Mucosa of descending colon (tissue), 3 donors: ENCODE data around the gene HGD. TPM values are rescaled to one million over a fixed set of nuclear protein-coding genes. Genes with fewer than 3 reads are reported as not detected.

Experiments used
- ATAC-seq: fragments of 200-7000 bp; cut with Tn5 transposase; one replicate; pipeline ENCODE4 v1.9.1; 2020; ENCODE audit warnings: mild to moderate bottlenecking, moderate library complexity
- DNase-seq, 3 donors: peaks; one replicate each; pipeline ENCODE4 v3.0.0-alpha.2; 2020
- H3K36me3 ChIP-seq: fragments of 200-600 bp; one replicate; pipeline ENCODE4 v1.8.0; 2021; ENCODE audit warnings: low read depth, mild to moderate bottlenecking
- H3K4me1 ChIP-seq: fragments of 200-600 bp; one replicate; pipeline ENCODE4 v1.8.0; 2021; ENCODE audit warnings: low read depth, mild to moderate bottlenecking
- H3K4me3 ChIP-seq: fragments of 200-600 bp; one replicate; pipeline ENCODE4 v1.8.0; 2021; ENCODE audit warnings: mild to moderate bottlenecking
- H3K9me3 ChIP-seq: fragments of 200-600 bp; one replicate; pipeline ENCODE4 v1.8.0; 2021; ENCODE audit warnings: mild to moderate bottlenecking
- CTCF ChIP-seq: fragments of 200-600 bp; IDR thresholded peaks from one replicate; pipeline ENCODE4 v1.8.0; 2022; ENCODE audit warnings: antibody characterized with exemption, mild to moderate bottlenecking
- intact Hi-C, 2 donors: fragments of 100-400 bp; cut with DNase I in 1 of 2; cut with micrococcal nuclease in 1 of 2; formaldehyde crosslinking; loops; one replicate each; pipeline versions ENCODE4 v1.11.0 to v1.11.1; 2022; cut with DNase I, micrococcal nuclease
- total RNA-seq, 3 donors: library from RNA; stranded (reverse); fragmentation: NEBNext Ultra II Directional in 2 of 3; extraction: Animal tissue kit (Norgen Biotek cat#: 25700) in 2 of 3; gene quantifications; one replicate each; pipeline versions ENCODE4 v1.2.1 to v1.2.4, GENCODE V29; 2021 to 2023
- donor health status: DM: no; HTN: no; CAD: no; lungs with moderate emphysema.
- donor health status: DM: no; HTN: no; CAD: no.
- donor health status: DM: no; HTN: yes; CAD: no.

Gene HGD
- total RNA-seq, 3 donors from 2014 or later, result 15.7 to 53.3 (median 46.0) TPM

GRCh38 chr3:120693439-120694171 is 11.6 kb upstream of the HGD start:
- Histone ChIP-seq H3K9me3 (no peaks in the 10 kb centered on the region), H3K4me3 (peak overlapping the region; percentile 3), H3K4me1 (no peaks in the 10 kb centered on the region), H3K36me3 (no peaks in the 10 kb centered on the region)
- no peak for DNase-seq
- no peak for TF ChIP-seq CTCF
- ATAC-seq, result peak; percentile 99
- intact Hi-C loops, result no loop called here

- Histone ChIP-seq H3K9me3 (no peaks in the 10 kb centered on the region), H3K36me3 (no peaks in the 10 kb centered on the region), H3K4me1 (no peaks in the 10 kb centered on the region), H3K4me3 (no peak overlapping the region)
- TF ChIP-seq CTCF, result no peak
- DNase-seq, result no peak
- peak; percentile 32 for ATAC-seq
- intact Hi-C loops, result no loop called here
Measured at GRCh38 chr3:120689395-120689794, 7.4 kb upstream of the HGD start.

- no peaks in the 10 kb centered on the region for H3K36me3 ChIP-seq
- H3K4me1 ChIP-seq, result no peaks in the 10 kb centered on the region
Measured at GRCh38 chr3:120688121-120688520, 6.1 kb upstream of the HGD start.

GRCh38 chr3:120685411-120685810 is 3.4 kb upstream of the HGD start:
- intact Hi-C loops, result no loop called here
- Histone ChIP-seq H3K4me3 (no peak overlapping the region), H3K9me3 (no peaks in the 10 kb centered on the region), H3K36me3 (no peaks in the 10 kb centered on the region), H3K4me1 (no peaks in the 10 kb centered on the region)
- ATAC-seq (no peak), DNase-seq (no peak)
- TF ChIP-seq CTCF, result no peak

More at GRCh38 chr3:120688121-120688520, 6.1 kb upstream of the HGD start:
- ATAC-seq (peak; percentile 57), DNase-seq (no peak)
- intact Hi-C loops, result no loop called here
- Histone ChIP-seq H3K9me3 (no peaks in the 10 kb centered on the region), H3K4me3 (no peak overlapping the region)
- TF ChIP-seq CTCF, result no peak

GRCh38 chr3:120684896-120685295 is 2.9 kb upstream of the HGD start:
- Histone ChIP-seq H3K36me3 (no peaks in the 10 kb centered on the region), H3K4me1 (no peaks in the 10 kb centered on the region), H3K4me3 (no peak overlapping the region), H3K9me3 (no peaks in the 10 kb centered on the region)
- ATAC-seq (no peak), DNase-seq (no peak)
- intact Hi-C loops, result no loop called here
- TF ChIP-seq CTCF, result no peak
